ES-I3 (cell line): ENCODE results near the gene DNAAF5.

Source experiments
- H3K36me3 ChIP-seq: 2 replicates; pipeline ENCODE4 v1.6.1; 2013; ENCODE audit warnings: mild to moderate bottlenecking, low read length, control low read depth, moderate library complexity; ENCODE audit not compliant: insufficient read depth
- H3K4me1 ChIP-seq: 2 replicates; pipeline ENCODE4 v1.6.1; 2013; ENCODE audit warnings: mild to moderate bottlenecking, control low read depth, low read length; ENCODE audit not compliant: insufficient read depth
- H3K9ac ChIP-seq: 2 replicates; pipeline ENCODE4 v1.6.1; 2013; ENCODE audit warnings: low read depth, mild to moderate bottlenecking, low read length, moderate library complexity
- H3K9me3 ChIP-seq: 2 replicates; pipeline ENCODE4 v1.6.1; 2013; ENCODE audit warnings: mild to moderate bottlenecking, low read length, moderate library complexity; ENCODE audit not compliant: control insufficient read depth, insufficient read depth

Gene DNAAF5

GRCh38 chr7:768881-769504 is 42.5 kb downstream of the DNAAF5 start:
- no peak overlapping the region for H3K9ac ChIP-seq
- H3K36me3 ChIP-seq, result no peaks in the 10 kb centered on the region; the same call in 1 of the 2 replicates
- no peaks in the 10 kb centered on the region for H3K4me1 ChIP-seq
- H3K9me3 ChIP-seq, result no peaks in the 10 kb centered on the region

- Histone ChIP-seq H3K9me3 (no peaks in the 10 kb centered on the region), H3K36me3 (peaks cover 4% of the 10 kb centered on the region)
Measured at GRCh38 chr7:770336-770735, 43.8 kb downstream of the DNAAF5 start.

GRCh38 chr7:770741-771166 is 44.3 kb downstream of the DNAAF5 start:
- peaks cover 7% of the 10 kb centered on the region for H3K36me3 ChIP-seq
- no peak overlapping the region for H3K9ac ChIP-seq
- H3K9me3 ChIP-seq, result no peaks in the 10 kb centered on the region
- no peaks in the 10 kb centered on the region for H3K4me1 ChIP-seq

More at GRCh38 chr7:770336-770735, 43.8 kb downstream of the DNAAF5 start:
- Histone ChIP-seq H3K4me1 (no peaks in the 10 kb centered on the region), H3K9ac (no peak overlapping the region)

- Histone ChIP-seq H3K4me1 (no peaks in the 10 kb centered on the region), H3K36me3 (peaks cover 7% of the 10 kb centered on the region), H3K9me3 (no peaks in the 10 kb centered on the region), H3K9ac (no peak overlapping the region)
Measured at GRCh38 chr7:771234-772004, 44.9 kb downstream of the DNAAF5 start.

GRCh38 chr7:772005-772294 is 45.5 kb downstream of the DNAAF5 start:
- H3K4me1 ChIP-seq, result no peaks in the 10 kb centered on the region
- H3K9me3 ChIP-seq, result no peaks in the 10 kb centered on the region
- peaks cover 7% of the 10 kb centered on the region for H3K36me3 ChIP-seq
- H3K9ac ChIP-seq, result no peak overlapping the region

GRCh38 chr7:772392-772791 is 45.9 kb downstream of the DNAAF5 start:
- Histone ChIP-seq H3K9me3 (no peaks in the 10 kb centered on the region), H3K9ac (no peak overlapping the region), H3K36me3 (peaks cover 7% of the 10 kb centered on the region), H3K4me1 (no peaks in the 10 kb centered on the region)

GRCh38 chr7:772861-773621 is 46.5 kb downstream of the DNAAF5 start:
- Histone ChIP-seq H3K36me3 (peaks cover 7% of the 10 kb centered on the region), H3K4me1 (no peaks in the 10 kb centered on the region), H3K9ac (no peak overlapping the region), H3K9me3 (no peaks in the 10 kb centered on the region)

GRCh38 chr7:773622-773915 is 47.1 kb downstream of the DNAAF5 start:
- Histone ChIP-seq H3K9ac (no peak overlapping the region), H3K9me3 (no peaks in the 10 kb centered on the region), H3K4me1 (no peaks in the 10 kb centered on the region), H3K36me3 (peaks cover 7% of the 10 kb centered on the region)

- Histone ChIP-seq H3K4me1 (no peaks in the 10 kb centered on the region), H3K36me3 (peaks cover 7% of the 10 kb centered on the region), H3K9ac (no peak overlapping the region), H3K9me3 (no peaks in the 10 kb centered on the region)
Measured at GRCh38 chr7:774161-775109, 47.9 kb downstream of the DNAAF5 start.

- no peak overlapping the region for H3K9ac ChIP-seq
- H3K4me1 ChIP-seq, result no peaks in the 10 kb centered on the region
- peaks cover 18% of the 10 kb centered on the region for H3K36me3 ChIP-seq
- H3K9me3 ChIP-seq, result no peaks in the 10 kb centered on the region
Measured at GRCh38 chr7:776381-776780, 49.9 kb downstream of the DNAAF5 start.

GRCh38 chr7:776992-777727 is 50.7 kb downstream of the DNAAF5 start:
- no peak overlapping the region for H3K9ac ChIP-seq
- H3K4me1 ChIP-seq, result no peaks in the 10 kb centered on the region
- H3K9me3 ChIP-seq, result no peaks in the 10 kb centered on the region
- peaks cover 18% of the 10 kb centered on the region for H3K36me3 ChIP-seq

GRCh38 chr7:777728-778078 is 51.2 kb downstream of the DNAAF5 start:
- no peak overlapping the region for H3K9ac ChIP-seq
- H3K36me3 ChIP-seq, result peaks cover 18% of the 10 kb centered on the region
- no peaks in the 10 kb centered on the region for H3K4me1 ChIP-seq
- H3K9me3 ChIP-seq, result no peaks in the 10 kb centered on the region

GRCh38 chr7:778271-778967 is 51.9 kb downstream of the DNAAF5 start:
- no peaks in the 10 kb centered on the region for H3K4me1 ChIP-seq
- H3K9me3 ChIP-seq, result no peaks in the 10 kb centered on the region
- H3K36me3 ChIP-seq, result peaks cover 18% of the 10 kb centered on the region
- no peak overlapping the region for H3K9ac ChIP-seq
